HepG2 (cell line): ENCODE measurements around the gene E2F1. TPM values are rescaled to one million over a fixed set of nuclear protein-coding genes. Genes with fewer than 3 reads are reported as not detected.

Experiments used
- ATAD3A ChIP-seq: sonication (generic); formaldehyde crosslinking; IDR thresholded peaks from 2 replicates; pipeline ENCODE4 v1.4.0; 2020; ENCODE audit warnings: missing genetic modification reagents
- CENPX ChIP-seq: sonication (generic); formaldehyde crosslinking; IDR thresholded peaks from 2 replicates; pipeline ENCODE4 v1.9.0; 2021; ENCODE audit warnings: mild to moderate bottlenecking, missing genetic modification reagents, moderate library complexity
- FOXP1 ChIP-seq, 2 experiments: fragments of 450-650 bp in 1 of 2; IDR thresholded peaks; 2 replicates each; pipeline ENCODE4 v1.6.1; 2017 to 2018; ENCODE audit warnings: antibody characterized with exemption in 1 of 2
- HDAC1 ChIP-seq: sonication (generic); formaldehyde crosslinking; IDR thresholded peaks from 2 replicates; pipeline ENCODE4 v1.5.1; 2020; ENCODE audit warnings: mild to moderate bottlenecking, missing genetic modification reagents
- JUNB ChIP-seq: sonication (generic); formaldehyde crosslinking; IDR thresholded peaks from 2 replicates; pipeline ENCODE4 v1.8.0; 2022; ENCODE audit warnings: missing genetic modification reagents, mild to moderate bottlenecking, borderline replicate concordance
- JUND ChIP-seq: sonication (generic); formaldehyde crosslinking; IDR thresholded peaks from 2 replicates; pipeline ENCODE4 v1.8.0; 2022; ENCODE audit warnings: mild to moderate bottlenecking, missing genetic modification reagents
- KLF12 ChIP-seq: sonication (generic); formaldehyde crosslinking; IDR thresholded peaks from 2 replicates; pipeline ENCODE4 v1.4.0; 2020; ENCODE audit warnings: missing genetic modification reagents, borderline replicate concordance
- KLF6 ChIP-seq: IDR thresholded peaks from 2 replicates; pipeline ENCODE4 v1.8.0; 2016; ENCODE audit warnings: missing biosample characterization, missing genetic modification reagents
- MYC ChIP-seq: sonication (generic); formaldehyde crosslinking; IDR thresholded peaks from 2 replicates; pipeline ENCODE4 v1.9.0; 2021; ENCODE audit warnings: missing genetic modification reagents, borderline replicate concordance
- RNF2 ChIP-seq: fragments of 450-650 bp; conservative IDR thresholded peaks from 2 replicates; pipeline ENCODE4 v1.6.1; 2016; ENCODE audit warnings: low read depth
- YEATS4 ChIP-seq: sonication (generic); formaldehyde crosslinking; IDR thresholded peaks from 2 replicates; pipeline ENCODE4 v1.4.0; 2020; ENCODE audit warnings: missing genetic modification reagents, borderline replicate concordance
- ZBTB7B ChIP-seq: sonication (generic); formaldehyde crosslinking; IDR thresholded peaks from 2 replicates; pipeline ENCODE4 v1.4.0; 2020; ENCODE audit warnings: missing genetic modification reagents
- ZNF329 ChIP-seq: sonication (generic); formaldehyde crosslinking; IDR thresholded peaks from 2 replicates; pipeline ENCODE4 v1.9.0; 2021; ENCODE audit warnings: low read depth, mild to moderate bottlenecking, missing genetic modification reagents
- ZNF567 ChIP-seq: sonication (generic); formaldehyde crosslinking; IDR thresholded peaks from 2 replicates; pipeline ENCODE4 v1.8.1; 2023; ENCODE audit warnings: mild to moderate bottlenecking, missing genetic modification reagents, borderline replicate concordance
- ZNF598 ChIP-seq: sonication (generic); formaldehyde crosslinking; IDR thresholded peaks from 2 replicates; pipeline ENCODE4 v1.5.1; 2020; ENCODE audit warnings: mild to moderate bottlenecking, missing genetic modification reagents, borderline replicate concordance
- polyA plus RNA-seq, 8 experiments: library from polyadenylated mRNA; depleted of rRNA in 3 of 8; stranded (reverse) in 7 of 8; unstranded in 1 of 8; fragments of >200 nt; fragmentation: Illumina TruSeq in 4 of 8; extraction: Trizol in 4 of 8; gene quantifications; 2 replicates each; pipeline versions ENCODE4 v1.2.1 to v1.2.3, GENCODE V29; 2011 to 2016; ENCODE audit warnings: low read depth in 4 of 8, missing spikeins in 1 of 8, mixed read lengths in 1 of 8; ENCODE audit not compliant: insufficient read depth in 1 of 8
- total RNA-seq, 5 experiments: library from RNA; depleted of rRNA; stranded (reverse); fragments of >200 nt; fragmentation: Illumina TruSeq; extraction: Trizol; gene quantifications; 2 replicates each; pipeline ENCODE4 v1.2.3, GENCODE V29; 2016; ENCODE audit warnings: low read depth in 1 of 5
- TF ChIP-seq, protein P1 (sequence below): sonication (generic); formaldehyde crosslinking; IDR thresholded peaks from 2 replicates; pipeline ENCODE4 v1.4.0; 2020; ENCODE audit warnings: missing genetic modification reagents, borderline replicate concordance
- TF ChIP-seq, protein P2 (sequence below): sonication (generic); formaldehyde crosslinking; IDR thresholded peaks from 2 replicates; pipeline ENCODE4 v1.8.0; 2023; ENCODE audit warnings: mild to moderate bottlenecking, missing genetic modification reagents
- TF ChIP-seq, protein P3 (sequence below): sonication (generic); formaldehyde crosslinking; IDR thresholded peaks from 2 replicates; pipeline ENCODE4 v1.4.0; 2020; ENCODE audit warnings: missing genetic modification reagents, low read depth, mild to moderate bottlenecking, borderline replicate concordance
- TF ChIP-seq, protein P4 (sequence below): sonication (generic); formaldehyde crosslinking; IDR thresholded peaks from 2 replicates; pipeline ENCODE4 v1.4.0; 2020; ENCODE audit warnings: missing genetic modification reagents, borderline replicate concordance

Gene E2F1
- total and polyA plus RNA-seq, 2 of the 13 experiments (the other 11 are each of a cell fraction or from before 2014, with no cell fraction given): 25.5 to 39.4 TPM

DNA sequence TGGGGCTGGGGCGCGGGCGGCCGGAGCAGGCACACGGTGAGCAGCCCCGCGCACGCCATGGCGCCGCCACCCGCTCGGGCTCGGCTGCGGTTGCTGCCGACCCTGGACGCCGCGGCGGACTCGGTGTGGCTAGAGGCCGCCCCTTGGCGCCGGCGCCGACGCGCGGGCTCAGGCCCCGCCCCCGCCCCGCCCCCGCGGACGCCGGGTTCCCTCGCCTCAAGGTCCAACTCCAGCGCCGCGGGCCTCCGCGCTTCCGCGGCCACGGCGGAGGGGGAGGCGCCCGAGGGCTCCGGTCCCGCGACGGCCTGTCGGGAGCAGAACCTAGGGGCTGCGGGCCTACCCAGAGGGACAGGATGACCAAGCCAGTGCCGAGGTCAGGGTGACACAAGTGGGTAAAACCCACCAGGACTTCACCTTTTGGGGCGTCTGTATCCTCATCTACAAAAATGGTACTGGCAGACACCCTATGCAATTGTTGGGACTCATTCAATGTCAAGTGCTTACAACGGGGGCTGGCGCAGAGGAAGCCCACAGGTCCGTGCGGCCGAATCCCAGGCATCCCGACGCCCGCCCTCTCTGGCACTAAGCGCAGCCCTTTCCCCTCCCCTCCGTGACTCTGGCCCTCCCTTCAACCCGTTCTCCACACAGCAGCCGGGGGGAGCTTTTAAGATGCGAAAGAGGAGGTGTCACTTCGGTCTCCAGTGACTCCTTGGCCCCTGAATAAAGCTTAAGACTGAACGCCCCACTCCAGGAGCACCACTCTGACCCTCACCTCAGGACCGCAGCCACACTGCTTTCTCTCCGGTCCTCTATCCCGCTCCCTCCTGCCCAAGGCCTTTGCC, 11.7 kb downstream of the E2F1 start, which contains the start of gene NECAB3 (continued):
- peak; percentile 95 for TF ChIP-seq HDAC1
- TF ChIP-seq CENPX (CRISPR knock-in tag): no peak
- peak; percentile 88 for TF ChIP-seq KLF12 (CRISPR knock-in tag)
- TF ChIP-seq JUND (CRISPR knock-in tag): no peak
- TF ChIP-seq FOXP1 (IDR thresholded peaks at IDR 0.05): no peak
- TF ChIP-seq FOXP1 (CRISPR knock-in tag; IDR thresholded peaks at IDR 0.05): peak; percentile 25; the same call in 1 of the 2 replicates
- TF ChIP-seq ATAD3A (CRISPR knock-in tag): peak; percentile 21; the same call in 1 of the 2 replicates
- TF ChIP-seq MYC (CRISPR knock-in tag): peak; percentile 81
- TF ChIP-seq ZNF329: 0 out of 2 replicates have a peak, but pooled peaks have one; percentile 64
- TF ChIP-seq, protein P1, sequence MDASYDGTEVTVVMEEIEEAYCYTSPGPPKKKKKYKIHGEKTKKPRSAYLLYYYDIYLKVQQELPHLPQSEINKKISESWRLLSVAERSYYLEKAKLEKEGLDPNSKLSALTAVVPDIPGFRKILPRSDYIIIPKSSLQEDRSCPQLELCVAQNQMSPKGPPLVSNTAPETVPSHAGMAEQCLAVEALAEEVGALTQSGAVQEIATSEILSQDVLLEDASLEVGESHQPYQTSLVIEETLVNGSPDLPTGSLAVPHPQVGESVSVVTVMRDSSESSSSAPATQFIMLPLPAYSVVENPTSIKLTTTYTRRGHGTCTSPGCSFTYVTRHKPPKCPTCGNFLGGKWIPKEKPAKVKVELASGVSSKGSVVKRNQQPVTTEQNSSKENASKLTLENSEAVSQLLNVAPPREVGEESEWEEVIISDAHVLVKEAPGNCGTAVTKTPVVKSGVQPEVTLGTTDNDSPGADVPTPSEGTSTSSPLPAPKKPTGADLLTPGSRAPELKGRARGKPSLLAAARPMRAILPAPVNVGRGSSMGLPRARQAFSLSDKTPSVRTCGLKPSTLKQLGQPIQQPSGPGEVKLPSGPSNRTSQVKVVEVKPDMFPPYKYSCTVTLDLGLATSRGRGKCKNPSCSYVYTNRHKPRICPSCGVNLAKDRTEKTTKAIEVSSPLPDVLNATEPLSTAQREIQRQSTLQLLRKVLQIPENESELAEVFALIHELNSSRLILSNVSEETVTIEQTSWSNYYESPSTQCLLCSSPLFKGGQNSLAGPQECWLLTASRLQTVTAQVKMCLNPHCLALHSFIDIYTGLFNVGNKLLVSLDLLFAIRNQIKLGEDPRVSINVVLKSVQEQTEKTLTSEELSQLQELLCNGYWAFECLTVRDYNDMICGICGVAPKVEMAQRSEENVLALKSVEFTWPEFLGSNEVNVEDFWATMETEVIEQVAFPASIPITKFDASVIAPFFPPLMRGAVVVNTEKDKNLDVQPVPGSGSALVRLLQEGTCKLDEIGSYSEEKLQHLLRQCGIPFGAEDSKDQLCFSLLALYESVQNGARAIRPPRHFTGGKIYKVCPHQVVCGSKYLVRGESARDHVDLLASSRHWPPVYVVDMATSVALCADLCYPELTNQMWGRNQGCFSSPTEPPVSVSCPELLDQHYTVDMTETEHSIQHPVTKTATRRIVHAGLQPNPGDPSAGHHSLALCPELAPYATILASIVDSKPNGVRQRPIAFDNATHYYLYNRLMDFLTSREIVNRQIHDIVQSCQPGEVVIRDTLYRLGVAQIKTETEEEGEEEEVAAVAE (CRISPR knock-in tag): peak; percentile 27; the same call in 1 of the 2 replicates
- TF ChIP-seq RNF2: peak; percentile 86
- TF ChIP-seq, protein P2, sequence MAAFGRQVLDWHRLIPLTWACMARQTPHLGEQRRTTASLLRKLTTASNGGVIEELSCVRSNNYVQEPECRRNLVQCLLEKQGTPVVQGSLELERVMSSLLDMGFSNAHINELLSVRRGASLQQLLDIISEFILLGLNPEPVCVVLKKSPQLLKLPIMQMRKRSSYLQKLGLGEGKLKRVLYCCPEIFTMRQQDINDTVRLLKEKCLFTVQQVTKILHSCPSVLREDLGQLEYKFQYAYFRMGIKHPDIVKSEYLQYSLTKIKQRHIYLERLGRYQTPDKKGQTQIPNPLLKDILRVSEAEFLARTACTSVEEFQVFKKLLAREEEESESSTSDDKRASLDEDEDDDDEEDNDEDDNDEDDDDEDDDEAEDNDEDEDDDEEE (CRISPR knock-in tag): peak; percentile 77; the same call in 1 of the 2 replicates
- TF ChIP-seq YEATS4 (CRISPR knock-in tag): peak; percentile 97
- peak; percentile 82; the same call in 1 of the 2 replicates for TF ChIP-seq ZBTB7B
- TF ChIP-seq, protein P3, sequence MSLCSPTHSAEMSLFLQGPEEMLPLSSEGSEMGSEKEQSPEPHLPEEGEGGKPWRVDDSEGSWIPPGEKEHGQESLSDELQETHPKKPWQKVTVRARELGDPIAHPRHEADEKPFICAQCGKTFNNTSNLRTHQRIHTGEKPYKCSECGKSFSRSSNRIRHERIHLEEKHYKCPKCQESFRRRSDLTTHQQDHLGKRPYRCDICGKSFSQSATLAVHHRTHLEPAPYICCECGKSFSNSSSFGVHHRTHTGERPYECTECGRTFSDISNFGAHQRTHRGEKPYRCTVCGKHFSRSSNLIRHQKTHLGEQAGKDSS (CRISPR knock-in tag): peak; percentile 65
- peak; percentile 38 for TF ChIP-seq KLF6 (CRISPR knock-in tag)
- 0 out of 2 replicates have a peak, but pooled peaks have one; percentile 73 for TF ChIP-seq ZNF598 (CRISPR knock-in tag)
- no peak for TF ChIP-seq JUNB (CRISPR knock-in tag)
- 0 out of 2 replicates have a peak, but pooled peaks have one; percentile 80 for TF ChIP-seq ZNF567
- TF ChIP-seq, protein P4, sequence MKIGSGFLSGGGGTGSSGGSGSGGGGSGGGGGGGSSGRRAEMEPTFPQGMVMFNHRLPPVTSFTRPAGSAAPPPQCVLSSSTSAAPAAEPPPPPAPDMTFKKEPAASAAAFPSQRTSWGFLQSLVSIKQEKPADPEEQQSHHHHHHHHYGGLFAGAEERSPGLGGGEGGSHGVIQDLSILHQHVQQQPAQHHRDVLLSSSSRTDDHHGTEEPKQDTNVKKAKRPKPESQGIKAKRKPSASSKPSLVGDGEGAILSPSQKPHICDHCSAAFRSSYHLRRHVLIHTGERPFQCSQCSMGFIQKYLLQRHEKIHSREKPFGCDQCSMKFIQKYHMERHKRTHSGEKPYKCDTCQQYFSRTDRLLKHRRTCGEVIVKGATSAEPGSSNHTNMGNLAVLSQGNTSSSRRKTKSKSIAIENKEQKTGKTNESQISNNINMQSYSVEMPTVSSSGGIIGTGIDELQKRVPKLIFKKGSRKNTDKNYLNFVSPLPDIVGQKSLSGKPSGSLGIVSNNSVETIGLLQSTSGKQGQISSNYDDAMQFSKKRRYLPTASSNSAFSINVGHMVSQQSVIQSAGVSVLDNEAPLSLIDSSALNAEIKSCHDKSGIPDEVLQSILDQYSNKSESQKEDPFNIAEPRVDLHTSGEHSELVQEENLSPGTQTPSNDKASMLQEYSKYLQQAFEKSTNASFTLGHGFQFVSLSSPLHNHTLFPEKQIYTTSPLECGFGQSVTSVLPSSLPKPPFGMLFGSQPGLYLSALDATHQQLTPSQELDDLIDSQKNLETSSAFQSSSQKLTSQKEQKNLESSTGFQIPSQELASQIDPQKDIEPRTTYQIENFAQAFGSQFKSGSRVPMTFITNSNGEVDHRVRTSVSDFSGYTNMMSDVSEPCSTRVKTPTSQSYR (CRISPR knock-in tag): peak; percentile 13; the same call in 1 of the 2 replicates
